ENCODE data around the gene AKAP6. TPM values are rescaled to one million over a fixed set of nuclear protein-coding genes. Genes with fewer than 3 reads are reported as not detected.

Gene AKAP6
- total and polyA plus RNA-seq, 2 experiments from 2014 or later: 9.2 to 21.8 TPM

GRCh38 chr14:32343926-32344430 lies 14.9 kb downstream of the AKAP6 start:
- no peaks in the 10 kb centered on the region for H3K36me3 ChIP-seq
- H3K27ac ChIP-seq: no peak overlapping the region
- H3K27me3 ChIP-seq: no peaks in the 10 kb centered on the region
- H3K9me3 ChIP-seq (ENCODE audit: low read depth): no peaks in the 10 kb centered on the region
- no peaks in the 10 kb centered on the region for H3K4me1 ChIP-seq (ENCODE audit: low read depth)
- DNase-seq (ENCODE audit: low read depth in 1 of 2, low spot score in 1 of 2): no peak
- no peak overlapping the region for H3K4me3 ChIP-seq
- no peak for TF ChIP-seq CTCF (IDR thresholded peaks at IDR 0.05; ENCODE audit: low read depth, low read length)

- no peak overlapping the region for H3K4me3 ChIP-seq
- H3K9me3 ChIP-seq (ENCODE audit: low read depth): no peaks in the 10 kb centered on the region
- no peaks in the 10 kb centered on the region for H3K4me1 ChIP-seq (ENCODE audit: low read depth)
- no peak for TF ChIP-seq CTCF (IDR thresholded peaks at IDR 0.05; ENCODE audit: low read depth, low read length)
- no peak overlapping the region for H3K27ac ChIP-seq
- H3K36me3 ChIP-seq: no peaks in the 10 kb centered on the region
- DNase-seq (ENCODE audit: low read depth in 1 of 2, low spot score in 1 of 2): peak in 1 of 2 donors; percentile 25
- no peaks in the 10 kb centered on the region for H3K27me3 ChIP-seq
Measured at GRCh38 chr14:32345311-32345791, 16.3 kb downstream of the AKAP6 start.

GRCh38 chr14:32349322-32349721 lies 20.2 kb downstream of the AKAP6 start:
- Histone ChIP-seq H3K9me3 (ENCODE audit: low read depth) (no peaks in the 10 kb centered on the region), H3K4me1 (ENCODE audit: low read depth) (no peaks in the 10 kb centered on the region), H3K4me3 (no peak overlapping the region), H3K27me3 (no peaks in the 10 kb centered on the region), H3K27ac (no peak overlapping the region), H3K36me3 (no peaks in the 10 kb centered on the region)
- no peak for TF ChIP-seq CTCF (IDR thresholded peaks at IDR 0.05; ENCODE audit: low read depth, low read length)
- DNase-seq (ENCODE audit: low read depth in 1 of 2, low spot score in 1 of 2): no peak

- no peak for DNase-seq (ENCODE audit: low read depth in 1 of 2, low spot score in 1 of 2)
Measured at GRCh38 chr14:32350020-32350419, 20.9 kb downstream of the AKAP6 start.

GRCh38 chr14:32352631-32353030 lies 23.5 kb downstream of the AKAP6 start:
- DNase-seq (ENCODE audit: low read depth in 1 of 2, low spot score in 1 of 2): peak in 1 of 2 donors; percentile 19
- no peaks in the 10 kb centered on the region for H3K27me3 ChIP-seq
- H3K4me3 ChIP-seq: no peak overlapping the region
- no peaks in the 10 kb centered on the region for H3K36me3 ChIP-seq
- no peaks in the 10 kb centered on the region for H3K9me3 ChIP-seq (ENCODE audit: low read depth)
- TF ChIP-seq CTCF (IDR thresholded peaks at IDR 0.05; ENCODE audit: low read depth, low read length): no peak
- no peaks in the 10 kb centered on the region for H3K4me1 ChIP-seq (ENCODE audit: low read depth)
- no peak overlapping the region for H3K27ac ChIP-seq

More at GRCh38 chr14:32350020-32350419, 20.9 kb downstream of the AKAP6 start:
- Histone ChIP-seq H3K9me3 (ENCODE audit: low read depth) (no peaks in the 10 kb centered on the region), H3K4me3 (no peak overlapping the region), H3K27ac (no peak overlapping the region), H3K4me1 (ENCODE audit: low read depth) (no peaks in the 10 kb centered on the region), H3K36me3 (no peaks in the 10 kb centered on the region), H3K27me3 (no peaks in the 10 kb centered on the region)
- TF ChIP-seq CTCF (IDR thresholded peaks at IDR 0.05; ENCODE audit: low read depth, low read length): no peak
